Thymus (tissue), 11 donors: ENCODE results near the gene MED13L. TPM values are rescaled to one million over a fixed set of nuclear protein-coding genes. Genes with fewer than 3 reads are reported as not detected.
A peak's percentile ranks its signal among the peaks of the same experiment; 100 is the strongest.

Experiments used
- DNase-seq, 9 donors: peaks; one replicate each; pipeline ENCODE4 v3.0.0-alpha.2; 2013; ENCODE audit warnings: low spot score in 9 of 9, low read depth in 6 of 9, missing footprints in 1 of 9
- H3K27ac ChIP-seq, 2 donors: one replicate each; pipeline ENCODE4 v1.5.1; 2013; ENCODE audit warnings: control low read depth in 1 of 2, low read depth in 1 of 2, low read length in 1 of 2, mild to moderate bottlenecking in 1 of 2, moderate library complexity in 1 of 2
- H3K27me3 ChIP-seq, 2 donors: one replicate each; pipeline ENCODE4 v1.5.1; 2013; ENCODE audit warnings: low read length in 1 of 2; ENCODE audit not compliant: control insufficient read depth in 2 of 2, insufficient read depth in 1 of 2
- H3K36me3 ChIP-seq, 2 donors: one replicate each; pipeline ENCODE4 v1.5.1; 2013; ENCODE audit warnings: low read length in 1 of 2, mild to moderate bottlenecking in 1 of 2, moderate library complexity in 1 of 2; ENCODE audit not compliant: control insufficient read depth in 2 of 2, insufficient read depth in 2 of 2
- H3K4me1 ChIP-seq, 2 donors: one replicate each; pipeline ENCODE4 v1.5.1; 2013; ENCODE audit warnings: low read length in 2 of 2; ENCODE audit not compliant: control insufficient read depth in 2 of 2, insufficient read depth in 2 of 2
- H3K4me3 ChIP-seq, 2 donors: one replicate each; pipeline ENCODE4 v1.5.1; 2013; ENCODE audit warnings: low read length in 2 of 2, control low read depth in 1 of 2, mild to moderate bottlenecking in 1 of 2
- H3K9me3 ChIP-seq, 2 donors: one replicate each; pipeline ENCODE4 v1.5.1; 2013; ENCODE audit warnings: low read length in 1 of 2, mild to moderate bottlenecking in 1 of 2; ENCODE audit not compliant: control insufficient read depth in 2 of 2, insufficient read depth in 1 of 2
- WGBS: extraction: QIAGEN DNeasy Blood & Tissue Kit; methylation state at CpG from one replicate; pipeline ENCODE4 v1.1.7; 2013; 5-methylcytosine and 5-hydroxymethylcytosine counted together
- polyA plus RNA-seq: library from polyadenylated mRNA; stranded (reverse); fragments of 200-250 nt; gene quantifications from one replicate; pipeline ENCODE4 v1.2.3, GENCODE V29; 2013
- total RNA-seq: library from RNA; stranded (reverse); fragments of 120-200 nt; gene quantifications from one replicate; pipeline ENCODE4 v1.2.4, GENCODE V29; 2013
- donor health status: healthy.

MED13L gene
- total and polyA plus RNA-seq, 2 donors = 34.0 to 141 TPM

- WGBS = 74% methylated on average over 2 of the region's 2 CpGs
- Histone ChIP-seq H3K36me3 (peaks cover 0 to 8% of the 10 kb centered on the region in 2 donors), H3K9me3 (no peaks in the 10 kb centered on the region), H3K27ac (no peak overlapping the region), H3K4me1 (no peaks in the 10 kb centered on the region), H3K4me3 (no peak overlapping the region), H3K27me3 (no peaks in the 10 kb centered on the region)
- no peak for DNase-seq
These were observed 205.8 kb downstream of the MED13L start for GRCh38 chr12:116071555-116072230.

DNA sequence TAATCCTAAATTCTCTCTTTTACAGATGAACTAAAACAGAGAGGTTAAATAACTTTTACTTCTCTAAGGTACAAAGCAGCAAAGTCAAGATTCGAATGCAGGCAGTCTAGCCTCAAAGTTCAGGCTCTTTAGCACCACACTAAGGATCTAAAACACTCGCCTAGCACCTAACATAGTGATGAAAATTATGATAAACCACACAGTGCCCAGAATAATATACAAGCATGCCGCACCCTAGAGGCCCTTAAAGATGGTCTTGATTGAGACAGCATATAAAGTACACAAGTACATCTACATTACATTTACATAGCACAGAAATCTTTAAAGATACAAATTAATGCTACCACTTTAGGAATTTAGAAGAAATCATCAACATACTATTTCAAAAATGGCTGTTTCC lies 207.0 kb downstream of the MED13L start:
- Histone ChIP-seq H3K4me1 (no peaks in the 10 kb centered on the region), H3K27me3 (no peaks in the 10 kb centered on the region), H3K27ac (no peak overlapping the region), H3K4me3 (no peak overlapping the region), H3K36me3 (peaks cover 0 to 3% of the 10 kb centered on the region in 2 donors), H3K9me3 (no peaks in the 10 kb centered on the region)
- no peak for DNase-seq
- 98% methylated on average over 3 of the region's 3 CpGs for WGBS

DNA sequence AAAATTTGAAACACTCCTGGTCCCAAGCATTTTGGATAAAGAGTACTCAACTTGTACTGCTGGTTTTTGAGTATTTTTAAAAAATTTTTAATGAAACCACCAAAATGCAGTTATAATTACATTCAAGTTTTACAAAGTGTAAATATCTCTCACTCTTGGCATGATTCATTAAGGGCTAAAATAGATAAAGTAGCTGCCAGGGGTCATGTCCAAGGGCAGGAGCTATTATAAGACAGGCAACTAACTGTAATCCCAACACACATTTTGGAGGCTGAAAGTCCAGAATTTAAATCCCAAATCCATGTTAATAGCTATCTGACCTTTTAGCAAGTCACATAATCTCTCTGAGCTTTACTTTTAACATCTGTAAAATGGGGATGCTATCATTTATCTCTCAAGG lies 207.6 kb downstream of the MED13L start:
- Histone ChIP-seq H3K4me1 (no peaks in the 10 kb centered on the region), H3K4me3 (no peak overlapping the region), H3K36me3 (peaks cover 0 to 3% of the 10 kb centered on the region in 2 donors), H3K27me3 (no peaks in the 10 kb centered on the region), H3K27ac (no peak overlapping the region), H3K9me3 (no peaks in the 10 kb centered on the region)
- no peak for DNase-seq

GRCh38 chr12:116068853-116069252 lies 208.6 kb downstream of the MED13L start:
- WGBS = 98% methylated on average over 9 of the region's 9 CpGs
- Histone ChIP-seq H3K27me3 (no peaks in the 10 kb centered on the region), H3K4me1 (no peaks in the 10 kb centered on the region), H3K36me3 (no peaks in the 10 kb centered on the region), H3K27ac (no peak overlapping the region), H3K9me3 (no peaks in the 10 kb centered on the region), H3K4me3 (no peak overlapping the region)
- no peak for DNase-seq

GRCh38 chr12:116068371-116068770 lies 209.1 kb downstream of the MED13L start:
- Histone ChIP-seq H3K4me1 (no peaks in the 10 kb centered on the region), H3K27ac (no peak overlapping the region), H3K9me3 (no peaks in the 10 kb centered on the region), H3K27me3 (no peaks in the 10 kb centered on the region), H3K36me3 (no peaks in the 10 kb centered on the region), H3K4me3 (no peak overlapping the region)
- no peak for DNase-seq

DNA sequence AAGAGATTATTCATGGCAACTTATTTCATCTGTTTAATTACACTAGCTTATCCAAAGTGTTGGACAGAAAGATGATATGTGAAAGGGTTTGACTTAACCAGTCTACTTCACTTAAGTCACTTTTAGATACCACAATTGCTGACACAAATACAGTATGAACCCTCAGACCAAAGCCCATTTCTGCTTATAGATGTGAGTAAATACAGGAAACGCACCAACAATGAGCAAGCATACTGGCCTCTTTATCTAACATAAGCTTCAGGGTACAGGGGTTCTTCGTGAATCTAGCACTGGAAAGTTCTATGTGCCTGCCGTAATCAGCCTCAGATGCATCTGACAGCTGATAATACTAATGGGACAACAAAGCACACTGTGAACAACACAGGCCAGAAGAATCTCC lies 209.6 kb downstream of the MED13L start:
- H3K27me3 ChIP-seq = no peaks in the 10 kb centered on the region
- no peak overlapping the region for H3K4me3 ChIP-seq
- no peak overlapping the region for H3K27ac ChIP-seq
- WGBS = 87% methylated on average over 3 of the region's 3 CpGs
- DNase-seq = no peak
- no peaks in the 10 kb centered on the region for H3K9me3 ChIP-seq
- H3K4me1 ChIP-seq = no peaks in the 10 kb centered on the region
- H3K36me3 ChIP-seq = no peaks in the 10 kb centered on the region

DNA sequence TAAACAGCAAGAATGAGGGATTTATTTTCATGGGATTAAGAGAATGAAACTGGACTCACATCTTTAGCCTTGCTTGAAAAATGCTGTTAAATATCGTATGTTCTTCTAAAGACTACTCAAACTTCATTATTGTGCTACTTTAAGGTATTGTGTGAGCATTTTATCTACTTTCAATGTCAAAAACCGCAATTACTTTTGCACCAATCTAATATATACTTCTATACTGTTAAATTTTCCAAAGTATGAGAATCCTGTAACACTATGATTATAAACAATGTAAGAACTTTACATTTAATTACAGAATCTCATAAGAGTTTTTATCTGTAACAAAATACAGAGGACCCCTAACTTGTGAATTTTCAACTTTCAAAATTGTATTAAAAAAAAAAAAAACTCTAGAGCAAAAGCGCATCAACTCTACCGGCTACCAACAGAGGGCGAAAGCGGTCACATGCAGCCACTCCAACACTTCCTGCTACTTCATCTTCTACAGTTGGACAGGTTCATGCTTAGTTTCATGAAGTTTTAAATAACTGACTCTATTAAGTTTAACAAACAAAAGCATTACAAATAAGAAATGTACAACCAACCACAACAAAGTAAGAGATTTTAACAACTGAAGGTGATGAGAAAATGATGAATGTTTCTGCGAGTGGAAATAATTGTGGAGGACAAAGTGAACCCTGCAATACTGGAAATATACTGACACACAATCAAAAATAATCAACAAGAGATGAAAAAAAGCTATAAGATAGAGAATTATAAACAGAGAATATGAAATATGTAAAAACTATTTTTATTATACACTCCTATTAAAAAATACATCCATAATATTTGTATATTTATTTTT lies 210.9 kb downstream of the MED13L start:
- peak; percentile 26 to 77 (median 43) for DNase-seq

GRCh38 chr12:116065606-116066005 lies 211.9 kb downstream of the MED13L start:
- Histone ChIP-seq H3K4me3 (no peak overlapping the region), H3K27me3 (no peaks in the 10 kb centered on the region), H3K9me3 (no peaks in the 10 kb centered on the region), H3K4me1 (no peaks in the 10 kb centered on the region), H3K27ac (no peak overlapping the region), H3K36me3 (no peaks in the 10 kb centered on the region)
- no peak for DNase-seq
- WGBS = 100% methylated on average over 1 of the region's 1 CpG

More for the DNA sequence above, 210.9 kb downstream of the MED13L start:
- no peaks in the 10 kb centered on the region for H3K27me3 ChIP-seq
- WGBS = 66% methylated on average over 7 of the region's 7 CpGs
- no peaks in the 10 kb centered on the region for H3K9me3 ChIP-seq
- no peaks in the 10 kb centered on the region for H3K36me3 ChIP-seq
- no peak overlapping the region for H3K4me3 ChIP-seq
- H3K4me1 ChIP-seq = no peaks in the 10 kb centered on the region
- H3K27ac ChIP-seq = no peak overlapping the region

- H3K9me3 ChIP-seq = no peaks in the 10 kb centered on the region
- no peak overlapping the region for H3K27ac ChIP-seq
- H3K4me3 ChIP-seq = no peak overlapping the region
- no peaks in the 10 kb centered on the region for H3K36me3 ChIP-seq
- H3K27me3 ChIP-seq = no peaks in the 10 kb centered on the region
- H3K4me1 ChIP-seq = no peaks in the 10 kb centered on the region
- 95% methylated on average over 4 of the region's 4 CpGs for WGBS
- no peak for DNase-seq
These were observed 213.0 kb downstream of the MED13L start for GRCh38 chr12:116064493-116064892.
